HepG2 (cell line): ENCODE measurements around the gene PTPRO. TPM values are rescaled to one million over a fixed set of nuclear protein-coding genes. Genes with fewer than 3 reads are reported as not detected.
"Not testable (repeated sequence)": the region's sequence is repeated elsewhere in the genome, so short reads cannot be mapped to it uniquely, and the experiment has no call there.

Source experiments
- ATAC-seq: fragments of 200-7000 bp; cut with Tn5 transposase; 3 replicates; pipeline ENCODE4 v1.9.1; 2020; ENCODE audit warnings: mild to moderate bottlenecking, moderate library complexity
- BruUV-seq: library from RNA; stranded (reverse); fragments of 400-500 nt; replicated peaks from 2 replicates; lab custom pipeline; 2021; lab: Mats Ljungman, UMichigan
- CTCF ChIA-PET: fragments of 300-600 bp; formaldehyde crosslinking; extraction: SDS; loops from one replicate; lab custom pipeline; 2021; ENCODE audit warnings: low total read pairs, inconsistent platforms, low intra/inter-chr PET ratio; lab: Yijun Ruan, JAX
- POLR2A ChIA-PET: fragments of 350-600 bp; sonication (Branson Sonifier 250); formaldehyde crosslinking; loops from one replicate; lab custom pipeline; 2020; ENCODE audit warnings: antibody characterized with exemption, inconsistent platforms; lab: Yijun Ruan, JAX
- DNase-seq: peaks from one replicate; pipeline ENCODE4 v3.0.0-alpha.2; 2015; ENCODE audit warnings: low spot score
- FAIRE-seq: peaks from 3 replicates; lab custom pipeline; 2011; peaks lifted over from hg19 to GRCh38; lab: Jason Lieb, UNC
- H2AFZ ChIP-seq: one replicate; pipeline ENCODE4 v1.6.1; 2011; ENCODE audit warnings: low read length, inconsistent platforms
- H3K27ac ChIP-seq: fragments of 300-600 bp; 3 replicates; pipeline ENCODE4 v1.8.0; 2011; ENCODE audit warnings: mixed run types, mild to moderate bottlenecking, mixed read lengths, low read length, inconsistent platforms; ENCODE audit not compliant: insufficient read depth; ENCODE audit errors: extremely low read length
- H3K27me3 ChIP-seq, 2 experiments: fragments of 200-600 bp in 1 of 2; 2 replicates in 1 of 2; 3 replicates in 1 of 2; pipeline versions ENCODE4 v1.6.0 to v1.8.0; 2011; ENCODE audit warnings: low read length in 2 of 2, mild to moderate bottlenecking in 2 of 2, moderate library complexity in 2 of 2, inconsistent platforms in 1 of 2; ENCODE audit not compliant: insufficient read depth in 2 of 2, control insufficient read depth in 1 of 2
- H3K36me3 ChIP-seq, 2 experiments: fragments of 200-600 bp in 1 of 2; replicated peaks in 1 of 2; 2 replicates in 1 of 2; 3 replicates in 1 of 2; pipeline versions ENCODE4 v1.5.1 to v1.8.0; 2011; ENCODE audit warnings: low read length in 2 of 2, inconsistent platforms in 1 of 2; ENCODE audit not compliant: insufficient read depth in 2 of 2, control insufficient read depth in 1 of 2
- H3K4me1 ChIP-seq: 2 replicates; pipeline ENCODE4 v1.5.1; 2012; ENCODE audit warnings: low read length, inconsistent platforms; ENCODE audit not compliant: insufficient read depth
- H3K4me2 ChIP-seq: 2 replicates; pipeline ENCODE4 v1.6.0; 2011; ENCODE audit warnings: low read depth, low read length, inconsistent platforms
- H3K4me3 ChIP-seq, 3 experiments: fragments of 200-600 bp in 1 of 3; sonication (generic), shearing (Covaris generic) in 1 of 3; replicated peaks in 1 of 3; 2 replicates each; pipeline ENCODE4 v1.5.1; 2011 to 2016; ENCODE audit warnings: low read length in 3 of 3, inconsistent platforms in 2 of 3, low read depth in 2 of 3, mild to moderate bottlenecking in 2 of 3, control low read depth in 1 of 3, mixed read lengths in 1 of 3; ENCODE audit not compliant: insufficient read depth in 1 of 3
- H3K79me2 ChIP-seq: one replicate; pipeline ENCODE4 v1.6.1; 2011; ENCODE audit warnings: low read length, inconsistent platforms; ENCODE audit not compliant: insufficient read depth
- H3K9ac ChIP-seq: 2 replicates; pipeline ENCODE4 v1.6.0; 2011; ENCODE audit warnings: mild to moderate bottlenecking, low read depth, low read length, inconsistent platforms; ENCODE audit not compliant: insufficient read depth
- H3K9me3 ChIP-seq: 2 replicates; pipeline ENCODE4 v1.5.1; 2012; ENCODE audit warnings: mild to moderate bottlenecking, low read length
- H4K20me1 ChIP-seq: 2 replicates; pipeline ENCODE4 v1.6.0; 2011; ENCODE audit warnings: inconsistent platforms, mild to moderate bottlenecking, low read length, moderate library complexity; ENCODE audit not compliant: insufficient read depth
- CREB1 ChIP-seq, 2 experiments: fragments of 450-650 bp in 1 of 2; IDR thresholded peaks; 2 replicates each; pipeline ENCODE4 v1.6.1; 2016 to 2017; ENCODE audit warnings: control low read depth in 1 of 2, mild to moderate bottlenecking in 1 of 2, missing compliant biosample characterization in 1 of 2, missing genetic modification characterization in 1 of 2
- EP300 ChIP-seq, 3 experiments: sonication (generic) in 1 of 3; formaldehyde crosslinking in 1 of 3; IDR thresholded peaks; 2 replicates each; pipeline versions ENCODE4 v1.5.1 to v1.6.1; 2011 to 2020; ENCODE audit warnings: low read depth in 2 of 3, low read length in 2 of 3, borderline replicate concordance in 1 of 3, improper control_type of control experiment in 1 of 3, mild to moderate bottlenecking in 1 of 3, missing genetic modification reagents in 1 of 3, moderate library complexity in 1 of 3
- HOXD1 ChIP-seq: sonication (generic); formaldehyde crosslinking; IDR thresholded peaks from 2 replicates; pipeline ENCODE4 v1.5.0; 2020; ENCODE audit warnings: missing genetic modification reagents
- NR2F6 ChIP-seq, 2 experiments: IDR thresholded peaks; 2 replicates each; pipeline ENCODE4 v1.6.1; 2016; ENCODE audit warnings: antibody characterized with exemption in 1 of 2, mild to moderate bottlenecking in 1 of 2
- ZNF263 ChIP-seq: sonication (generic); formaldehyde crosslinking; IDR thresholded peaks from 2 replicates; pipeline ENCODE4 v1.4.0; 2020; ENCODE audit warnings: missing genetic modification reagents
- ZNF546 ChIP-seq: sonication (generic); formaldehyde crosslinking; conservative IDR thresholded peaks from 2 replicates; pipeline ENCODE4 v1.8.1; 2023; ENCODE audit warnings: mild to moderate bottlenecking, missing genetic modification reagents
- WGBS: methylation state at CpG from one replicate; pipeline ENCODE4 v1.1.6; 2017; ENCODE audit warnings: low lambda C conversion rate; 5-methylcytosine and 5-hydroxymethylcytosine counted together
- in situ Hi-C: cut with HindIII; loops from 2 replicates; pipeline ENCODE4 v1.10.0; 2017; ENCODE audit warnings: low pct_unique_long_range_greater_than_20kb; ENCODE audit not compliant: extremely low pct_ligation_motif_present
- intact Hi-C: fragments of 100-400 bp; cut with micrococcal nuclease; formaldehyde crosslinking; loops from one replicate; pipeline ENCODE4 v1.10.0; 2022; ENCODE audit not compliant: unreplicated experiment
- polyA plus RNA-seq, 8 experiments: library from polyadenylated mRNA; depleted of rRNA in 3 of 8; stranded (reverse) in 7 of 8; unstranded in 1 of 8; fragments of >200 nt; fragmentation: Illumina TruSeq in 4 of 8; extraction: Trizol in 4 of 8; gene quantifications; 2 replicates each; pipeline versions ENCODE4 v1.2.1 to v1.2.3, GENCODE V29; 2011 to 2016; ENCODE audit warnings: low read depth in 4 of 8, missing spikeins in 1 of 8, mixed read lengths in 1 of 8; ENCODE audit not compliant: insufficient read depth in 1 of 8
- total RNA-seq, 5 experiments: library from RNA; depleted of rRNA; stranded (reverse); fragments of >200 nt; fragmentation: Illumina TruSeq; extraction: Trizol; gene quantifications; 2 replicates each; pipeline ENCODE4 v1.2.3, GENCODE V29; 2016; ENCODE audit warnings: low read depth in 1 of 5
- TF ChIP-seq, protein P1 (sequence below): sonication (generic); formaldehyde crosslinking; IDR thresholded peaks from 2 replicates; pipeline ENCODE4 v1.4.0; 2020; ENCODE audit warnings: mild to moderate bottlenecking, missing genetic modification reagents
- TF ChIP-seq, protein P2 (sequence below): sonication (generic); formaldehyde crosslinking; IDR thresholded peaks from 2 replicates; pipeline ENCODE4 v1.5.1; 2020; ENCODE audit warnings: missing genetic modification reagents, mild to moderate bottlenecking, borderline replicate concordance
- TF ChIP-seq, protein P3 (sequence below): sonication (generic); formaldehyde crosslinking; IDR thresholded peaks from 2 replicates; pipeline ENCODE4; 2020; ENCODE audit warnings: missing genetic modification reagents, mild to moderate bottlenecking, borderline replicate concordance

The PTPRO gene
- total and polyA plus RNA-seq, 2 of the 13 experiments (the other 11 are each of a cell fraction or from before 2014, with no cell fraction given), result 0.04 TPM; not detected in 1

DNA sequence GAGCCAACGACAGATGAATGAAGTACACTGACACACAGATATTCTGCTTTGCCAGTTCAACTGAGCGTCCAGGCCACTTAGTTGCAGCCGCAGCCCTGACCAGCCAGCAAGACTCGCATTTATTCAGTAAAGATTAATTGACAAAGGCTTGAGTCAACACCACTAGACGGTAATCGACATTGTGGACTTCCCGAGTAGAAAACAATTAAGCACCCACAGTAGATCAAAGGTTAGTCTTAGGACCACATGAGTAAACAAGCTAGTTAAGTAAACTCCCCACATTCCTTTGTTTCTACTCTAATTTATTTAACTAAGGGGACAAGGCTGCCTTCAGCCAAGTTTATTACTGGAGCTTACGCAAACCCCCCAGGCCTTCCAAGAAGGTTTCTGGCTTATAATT lies 294.2 kb downstream of the PTPRO start (continued):
- not testable (repeated sequence) for TF ChIP-seq CREB1 (IDR thresholded peaks at IDR 0.05)
- TF ChIP-seq CREB1 (CRISPR knock-in tag; IDR thresholded peaks at IDR 0.05) (peak; percentile 57; the same call in 1 of the 2 replicates), NR2F6 (IDR thresholded peaks at IDR 0.05) (peak; percentile 74), NR2F6 (CRISPR knock-in tag; IDR thresholded peaks at IDR 0.05) (peak; percentile 67)

DNA sequence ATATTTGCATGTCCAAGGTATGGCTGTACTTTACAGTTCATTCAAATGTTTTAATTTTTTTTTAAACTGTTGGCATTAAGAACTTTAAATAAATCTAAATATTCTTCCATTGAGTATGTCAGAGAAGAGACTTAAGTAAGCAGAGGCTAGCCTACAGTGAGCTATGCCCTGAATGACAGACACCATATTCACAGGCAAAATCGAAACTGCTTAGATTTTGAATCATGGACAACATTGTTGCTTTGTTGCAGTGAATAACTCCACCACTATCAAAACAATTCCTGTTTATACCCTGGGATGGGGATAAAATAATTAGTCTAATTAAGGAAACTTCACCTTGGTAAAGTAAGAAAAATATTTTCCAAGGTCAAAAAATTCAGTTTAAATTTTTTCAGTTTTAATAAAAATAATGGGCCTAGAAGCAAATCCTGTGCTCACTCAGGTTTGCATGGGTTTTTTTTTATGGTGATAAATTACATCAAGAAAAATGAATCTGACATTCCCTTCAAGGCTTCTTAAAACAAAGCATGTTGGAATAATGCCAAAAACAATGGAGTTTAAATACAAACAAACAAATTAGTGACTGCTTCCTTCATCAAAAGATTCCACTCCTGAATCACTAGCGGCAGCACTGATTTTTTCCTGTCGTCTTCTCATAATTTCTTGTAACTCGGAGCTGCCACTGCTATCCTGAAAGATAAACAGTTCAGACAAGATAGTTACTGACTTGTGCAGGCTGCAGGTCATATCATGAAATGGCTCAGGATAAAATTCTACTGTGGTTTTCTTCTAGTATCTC lies 298.6 kb downstream of the PTPRO start:
- intact Hi-C loops, result no loop called here
- no peak for ATAC-seq
- H3K27ac ChIP-seq, result no peak overlapping the region
- no peak for DNase-seq
- H3K4me1 ChIP-seq, result peaks cover 39% of the 10 kb centered on the region
- H3K36me3 ChIP-seq, result peaks cover 4 to 14% of the 10 kb centered on the region in 2 experiments; a peak in 4 of 5 replicates
- no peak overlapping the region for H3K4me2 ChIP-seq
- no peaks in the 10 kb centered on the region for H3K79me2 ChIP-seq
- peaks cover 6% of the 10 kb centered on the region for H3K9me3 ChIP-seq
- TSS peak; percentile 15 for BruUV-seq
- no peaks in the 10 kb centered on the region for H3K27me3 ChIP-seq
- CTCF ChIA-PET, result no interaction called here
- no peak overlapping the region for H3K4me3 ChIP-seq
- H4K20me1 ChIP-seq, result no peaks in the 10 kb centered on the region
- H3K9ac ChIP-seq, result no peak overlapping the region
- 98% methylated on average over 4 of the region's 4 CpGs for WGBS
- no peak for FAIRE-seq
- H2AFZ ChIP-seq, result no peak overlapping the region
- in situ Hi-C loops, result no loop called here
- POLR2A ChIA-PET, result no interaction called here
- TF ChIP-seq, protein P1, sequence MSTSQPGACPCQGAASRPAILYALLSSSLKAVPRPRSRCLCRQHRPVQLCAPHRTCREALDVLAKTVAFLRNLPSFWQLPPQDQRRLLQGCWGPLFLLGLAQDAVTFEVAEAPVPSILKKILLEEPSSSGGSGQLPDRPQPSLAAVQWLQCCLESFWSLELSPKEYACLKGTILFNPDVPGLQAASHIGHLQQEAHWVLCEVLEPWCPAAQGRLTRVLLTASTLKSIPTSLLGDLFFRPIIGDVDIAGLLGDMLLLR (CRISPR knock-in tag), result no peak
- no peak for TF ChIP-seq ZNF546 (CRISPR knock-in tag)
- no peak for TF ChIP-seq HOXD1
- TF ChIP-seq, protein P2, sequence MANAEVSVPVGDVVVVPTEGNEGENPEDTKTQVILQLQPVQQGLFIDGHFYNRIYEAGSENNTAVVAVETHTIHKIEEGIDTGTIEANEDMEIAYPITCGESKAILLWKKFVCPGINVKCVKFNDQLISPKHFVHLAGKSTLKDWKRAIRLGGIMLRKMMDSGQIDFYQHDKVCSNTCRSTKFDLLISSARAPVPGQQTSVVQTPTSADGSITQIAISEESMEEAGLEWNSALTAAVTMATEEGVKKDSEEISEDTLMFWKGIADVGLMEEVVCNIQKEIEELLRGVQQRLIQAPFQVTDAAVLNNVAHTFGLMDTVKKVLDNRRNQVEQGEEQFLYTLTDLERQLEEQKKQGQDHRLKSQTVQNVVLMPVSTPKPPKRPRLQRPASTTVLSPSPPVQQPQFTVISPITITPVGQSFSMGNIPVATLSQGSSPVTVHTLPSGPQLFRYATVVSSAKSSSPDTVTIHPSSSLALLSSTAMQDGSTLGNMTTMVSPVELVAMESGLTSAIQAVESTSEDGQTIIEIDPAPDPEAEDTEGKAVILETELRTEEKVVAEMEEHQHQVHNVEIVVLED (CRISPR knock-in tag), result no peak
- TF ChIP-seq EP300 (IDR thresholded peaks at IDR 0.05; ENCODE audit: low read depth in 2 of 2, low read length in 2 of 2), result no peak
- no peak for TF ChIP-seq EP300 (CRISPR knock-in tag; IDR thresholded peaks at IDR 0.05; ENCODE audit: borderline replicate concordance)
- no peak for TF ChIP-seq ZNF263 (CRISPR knock-in tag)
- TF ChIP-seq, protein P3, sequence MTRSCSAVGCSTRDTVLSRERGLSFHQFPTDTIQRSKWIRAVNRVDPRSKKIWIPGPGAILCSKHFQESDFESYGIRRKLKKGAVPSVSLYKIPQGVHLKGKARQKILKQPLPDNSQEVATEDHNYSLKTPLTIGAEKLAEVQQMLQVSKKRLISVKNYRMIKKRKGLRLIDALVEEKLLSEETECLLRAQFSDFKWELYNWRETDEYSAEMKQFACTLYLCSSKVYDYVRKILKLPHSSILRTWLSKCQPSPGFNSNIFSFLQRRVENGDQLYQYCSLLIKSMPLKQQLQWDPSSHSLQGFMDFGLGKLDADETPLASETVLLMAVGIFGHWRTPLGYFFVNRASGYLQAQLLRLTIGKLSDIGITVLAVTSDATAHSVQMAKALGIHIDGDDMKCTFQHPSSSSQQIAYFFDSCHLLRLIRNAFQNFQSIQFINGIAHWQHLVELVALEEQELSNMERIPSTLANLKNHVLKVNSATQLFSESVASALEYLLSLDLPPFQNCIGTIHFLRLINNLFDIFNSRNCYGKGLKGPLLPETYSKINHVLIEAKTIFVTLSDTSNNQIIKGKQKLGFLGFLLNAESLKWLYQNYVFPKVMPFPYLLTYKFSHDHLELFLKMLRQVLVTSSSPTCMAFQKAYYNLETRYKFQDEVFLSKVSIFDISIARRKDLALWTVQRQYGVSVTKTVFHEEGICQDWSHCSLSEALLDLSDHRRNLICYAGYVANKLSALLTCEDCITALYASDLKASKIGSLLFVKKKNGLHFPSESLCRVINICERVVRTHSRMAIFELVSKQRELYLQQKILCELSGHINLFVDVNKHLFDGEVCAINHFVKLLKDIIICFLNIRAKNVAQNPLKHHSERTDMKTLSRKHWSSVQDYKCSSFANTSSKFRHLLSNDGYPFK, result no peak
